Measurements from ENCODE around the gene CTSO.
A peak's percentile ranks its signal among the peaks of the same experiment; 100 is the strongest.

Gene CTSO

DNA sequence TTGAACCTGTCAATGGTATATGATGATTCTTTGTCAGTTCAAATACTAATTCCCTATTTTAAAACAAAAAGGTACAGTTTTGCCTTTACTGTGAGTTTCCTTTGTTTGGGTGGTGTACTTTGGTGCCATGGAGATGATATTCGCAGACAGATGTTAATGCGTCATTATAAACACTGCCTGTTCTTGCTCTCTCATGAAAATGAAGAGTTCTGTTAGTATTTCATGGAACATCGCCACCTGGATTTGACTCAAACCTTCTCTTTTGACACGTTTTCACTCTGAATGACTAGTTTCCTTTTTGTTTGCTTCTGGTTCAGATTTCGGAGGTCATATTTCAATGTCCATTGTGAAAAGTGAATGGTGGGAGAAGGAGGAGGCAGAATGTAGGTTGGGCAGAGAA is 6.9 kb upstream of the CTSO start:
- FAIRE-seq = no peak

DNA sequence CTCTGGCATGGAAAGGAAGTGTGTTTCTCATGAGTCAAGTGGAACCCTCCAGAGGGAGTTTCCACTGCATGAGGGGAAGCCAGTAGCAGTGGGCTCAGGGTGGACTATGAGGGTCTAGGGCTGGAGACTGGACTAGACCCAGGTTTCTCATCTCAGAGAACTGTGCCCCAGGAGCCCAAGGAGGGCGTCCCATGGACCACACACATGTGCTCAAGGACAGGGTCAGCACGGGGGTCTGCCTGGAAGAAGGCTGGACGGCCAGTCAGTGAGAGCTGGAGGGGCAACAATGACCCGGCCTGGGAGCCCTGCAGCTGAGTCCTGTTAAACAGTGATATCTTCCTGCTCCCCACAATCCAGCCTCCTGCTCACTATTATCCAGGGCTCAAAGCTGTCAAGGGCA is 5.8 kb upstream of the CTSO start:
- DNase-seq (ENCODE audit: insufficient read length, low spot score) (no peak), FAIRE-seq (no peak)
- no peak for TF ChIP-seq POLR2AphosphoS5 (IDR thresholded peaks at IDR 0.05; ENCODE audit: low read depth, low read length)
- no peak for TF ChIP-seq POLR2A (IDR thresholded peaks at IDR 0.05; ENCODE audit: low read depth, low read length)
- no peak for TF ChIP-seq PAX5 (IDR thresholded peaks at IDR 0.05; ENCODE audit: insufficient read depth, low read length, severe bottlenecking)
- TF ChIP-seq SPI1 (IDR thresholded peaks at IDR 0.05; ENCODE audit: low read depth, low read length) = no peak
- no peak for TF ChIP-seq POU2F2 (IDR thresholded peaks at IDR 0.05; ENCODE audit: low read depth, low read length)
- TF ChIP-seq TAF1 (IDR thresholded peaks at IDR 0.05; ENCODE audit: low read depth, low read length) = no peak

More for the DNA sequence above, 6.9 kb upstream of the CTSO start:
- no peak for DNase-seq (ENCODE audit: insufficient read length, low spot score)
- TF ChIP-seq POLR2A (IDR thresholded peaks at IDR 0.05; ENCODE audit: low read depth, low read length) (no peak), TAF1 (IDR thresholded peaks at IDR 0.05; ENCODE audit: low read depth, low read length) (no peak), POLR2AphosphoS5 (IDR thresholded peaks at IDR 0.05; ENCODE audit: low read depth, low read length) (no peak), POU2F2 (IDR thresholded peaks at IDR 0.05; ENCODE audit: low read depth, low read length) (no peak), PAX5 (IDR thresholded peaks at IDR 0.05; ENCODE audit: insufficient read depth, low read length, severe bottlenecking) (no peak), SPI1 (IDR thresholded peaks at IDR 0.05; ENCODE audit: low read depth, low read length) (no peak)

DNA sequence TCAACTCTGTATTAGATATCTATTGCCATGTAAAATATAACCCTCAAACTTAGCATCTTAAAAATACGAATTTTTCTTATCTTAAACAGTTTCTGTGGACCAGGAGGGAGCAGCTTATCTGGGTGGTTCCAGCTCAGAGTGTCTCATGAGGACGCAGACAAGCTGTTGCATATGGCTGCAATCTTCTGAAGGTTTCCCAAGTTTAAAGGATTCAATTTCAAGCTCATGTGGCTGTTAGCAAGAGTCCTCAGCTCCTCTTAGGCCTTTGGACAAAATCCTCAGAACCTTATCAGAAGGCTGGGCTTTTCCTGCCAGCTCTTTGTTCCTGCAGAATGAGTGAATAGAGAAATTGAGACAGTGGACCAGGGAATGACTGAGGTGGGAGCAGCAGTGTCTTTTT is 2.8 kb upstream of the CTSO start:
- TF ChIP-seq POU2F2 (IDR thresholded peaks at IDR 0.05; ENCODE audit: low read depth, low read length) (no peak), POLR2AphosphoS5 (IDR thresholded peaks at IDR 0.05; ENCODE audit: low read depth, low read length) (no peak), SPI1 (IDR thresholded peaks at IDR 0.05; ENCODE audit: low read depth, low read length) (no peak), TAF1 (IDR thresholded peaks at IDR 0.05; ENCODE audit: low read depth, low read length) (no peak), POLR2A (IDR thresholded peaks at IDR 0.05; ENCODE audit: low read depth, low read length) (no peak), PAX5 (IDR thresholded peaks at IDR 0.05; ENCODE audit: insufficient read depth, low read length, severe bottlenecking) (no peak)
- DNase-seq (ENCODE audit: insufficient read length, low spot score) (no peak), FAIRE-seq (no peak)

DNA sequence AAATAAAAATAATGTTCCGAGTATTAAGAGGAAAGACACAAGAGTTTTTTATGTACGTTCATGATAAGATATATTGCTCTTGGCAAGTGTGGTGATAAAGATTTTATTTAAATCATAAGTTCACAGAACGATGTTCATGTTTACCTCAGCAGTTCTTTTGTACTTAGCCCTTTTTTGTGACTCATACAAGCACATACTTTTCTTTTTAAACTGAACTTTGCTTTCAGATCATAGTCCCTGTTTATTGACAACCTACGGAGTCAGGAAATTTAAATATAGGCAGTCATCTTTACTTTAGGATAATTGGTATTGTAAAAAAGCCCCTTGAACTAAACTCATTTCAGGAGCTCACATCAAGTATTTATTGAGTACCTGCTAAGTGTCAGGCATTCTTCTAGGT is 1.3 kb upstream of the CTSO start:
- no peak for TF ChIP-seq SPI1 (IDR thresholded peaks at IDR 0.05; ENCODE audit: low read depth, low read length)
- no peak for TF ChIP-seq POLR2A (IDR thresholded peaks at IDR 0.05; ENCODE audit: low read depth, low read length)
- TF ChIP-seq PAX5 (IDR thresholded peaks at IDR 0.05; ENCODE audit: insufficient read depth, low read length, severe bottlenecking) = no peak
- no peak for TF ChIP-seq POLR2AphosphoS5 (IDR thresholded peaks at IDR 0.05; ENCODE audit: low read depth, low read length)
- no peak for TF ChIP-seq POU2F2 (IDR thresholded peaks at IDR 0.05; ENCODE audit: low read depth, low read length)
- no peak for TF ChIP-seq TAF1 (IDR thresholded peaks at IDR 0.05; ENCODE audit: low read depth, low read length)
- FAIRE-seq = no peak
- DNase-seq (ENCODE audit: insufficient read length, low spot score) = no peak

DNA sequence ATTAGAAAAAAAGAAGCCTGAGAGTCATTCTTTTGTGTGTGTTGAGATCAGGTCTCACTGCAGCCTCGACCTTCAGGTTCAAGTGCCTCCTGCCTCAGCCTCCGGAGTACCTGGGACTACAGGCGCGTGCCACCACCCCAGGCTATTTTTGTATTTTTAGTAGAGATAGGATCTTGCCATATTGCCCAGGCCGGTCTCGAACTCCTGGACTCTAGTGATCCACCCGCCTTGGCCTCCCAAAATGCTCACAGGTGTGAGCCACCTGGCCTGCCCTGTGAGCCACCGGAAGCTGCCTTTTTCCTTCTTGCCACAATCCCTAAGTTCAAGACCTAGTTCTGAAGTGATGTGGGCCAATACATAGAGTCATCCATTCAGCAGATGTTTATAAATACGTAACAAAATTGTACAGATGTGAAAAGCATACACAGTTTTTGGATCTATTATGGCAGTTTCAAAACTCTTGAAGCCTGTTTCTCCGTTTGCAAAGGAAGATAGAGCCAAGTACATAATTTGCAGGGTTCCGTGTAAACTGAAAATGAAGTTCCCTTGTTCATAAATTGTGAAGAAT is 536 bp upstream of the CTSO start:
- TF ChIP-seq POLR2AphosphoS5 (IDR thresholded peaks at IDR 0.05; ENCODE audit: low read depth, low read length) = no peak
- TF ChIP-seq PAX5 (IDR thresholded peaks at IDR 0.05; ENCODE audit: insufficient read depth, low read length, severe bottlenecking) = no peak
- no peak for TF ChIP-seq SPI1 (IDR thresholded peaks at IDR 0.05; ENCODE audit: low read depth, low read length)
- TF ChIP-seq POLR2A (IDR thresholded peaks at IDR 0.05; ENCODE audit: low read depth, low read length) = no peak
- no peak for TF ChIP-seq POU2F2 (IDR thresholded peaks at IDR 0.05; ENCODE audit: low read depth, low read length)
- no peak for TF ChIP-seq TAF1 (IDR thresholded peaks at IDR 0.05; ENCODE audit: low read depth, low read length)
- DNase-seq (ENCODE audit: insufficient read length, low spot score) = no peak
- peak; percentile 16 for FAIRE-seq

DNA sequence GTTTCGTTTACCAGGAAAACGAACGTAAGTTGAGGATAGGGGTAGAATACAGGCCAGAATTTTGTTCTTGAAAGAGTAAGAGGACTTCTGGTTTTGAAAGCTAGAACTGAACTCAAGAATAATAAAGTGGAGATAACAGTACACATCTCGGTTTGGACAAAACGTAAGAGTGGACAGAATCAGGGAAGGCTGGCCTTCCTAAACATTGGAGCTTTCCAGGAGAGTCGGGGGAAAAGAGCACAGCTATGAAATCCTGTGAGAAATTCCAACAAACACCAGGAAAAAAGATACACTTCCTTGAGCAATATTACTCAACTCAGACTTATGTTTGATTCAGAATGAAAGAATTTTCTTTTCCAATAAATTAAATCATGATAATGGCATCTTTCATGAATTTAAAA is 1.2 kb downstream of the CTSO start:
- TF ChIP-seq PAX5 (IDR thresholded peaks at IDR 0.05; ENCODE audit: insufficient read depth, low read length, severe bottlenecking) (no peak), TAF1 (IDR thresholded peaks at IDR 0.05; ENCODE audit: low read depth, low read length) (no peak), POLR2AphosphoS5 (IDR thresholded peaks at IDR 0.05; ENCODE audit: low read depth, low read length) (no peak), POU2F2 (IDR thresholded peaks at IDR 0.05; ENCODE audit: low read depth, low read length) (no peak), SPI1 (IDR thresholded peaks at IDR 0.05; ENCODE audit: low read depth, low read length) (no peak), POLR2A (IDR thresholded peaks at IDR 0.05; ENCODE audit: low read depth, low read length) (no peak)
- DNase-seq (ENCODE audit: insufficient read length, low spot score) = no peak
- no peak for FAIRE-seq

DNA sequence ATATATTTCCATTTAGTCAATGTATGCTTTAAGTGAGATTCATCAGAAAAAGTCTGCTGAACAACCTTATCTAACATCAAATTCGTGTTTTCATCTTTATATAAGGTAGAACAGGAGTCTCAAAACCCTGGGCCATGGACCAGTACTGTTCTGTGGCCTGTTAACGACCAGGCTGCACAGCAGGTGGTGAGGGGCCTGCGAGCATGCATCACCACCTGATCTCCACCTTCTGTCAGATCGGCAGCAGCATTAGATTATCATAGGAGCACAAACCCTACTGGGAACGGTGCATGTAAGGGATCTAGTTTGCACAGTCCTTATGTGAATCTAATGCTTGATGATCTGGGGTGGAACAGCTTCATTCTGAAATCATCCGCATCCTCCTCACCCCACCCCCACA is 3.2 kb downstream of the CTSO start:
- TF ChIP-seq POLR2A (IDR thresholded peaks at IDR 0.05; ENCODE audit: low read depth, low read length) = no peak
- TF ChIP-seq PAX5 (IDR thresholded peaks at IDR 0.05; ENCODE audit: insufficient read depth, low read length, severe bottlenecking) = no peak
- TF ChIP-seq POU2F2 (IDR thresholded peaks at IDR 0.05; ENCODE audit: low read depth, low read length) = no peak
- TF ChIP-seq SPI1 (IDR thresholded peaks at IDR 0.05; ENCODE audit: low read depth, low read length) = no peak
- no peak for TF ChIP-seq POLR2AphosphoS5 (IDR thresholded peaks at IDR 0.05; ENCODE audit: low read depth, low read length)
- TF ChIP-seq TAF1 (IDR thresholded peaks at IDR 0.05; ENCODE audit: low read depth, low read length) = no peak
- no peak for DNase-seq (ENCODE audit: insufficient read length, low spot score)
- FAIRE-seq = no peak

DNA sequence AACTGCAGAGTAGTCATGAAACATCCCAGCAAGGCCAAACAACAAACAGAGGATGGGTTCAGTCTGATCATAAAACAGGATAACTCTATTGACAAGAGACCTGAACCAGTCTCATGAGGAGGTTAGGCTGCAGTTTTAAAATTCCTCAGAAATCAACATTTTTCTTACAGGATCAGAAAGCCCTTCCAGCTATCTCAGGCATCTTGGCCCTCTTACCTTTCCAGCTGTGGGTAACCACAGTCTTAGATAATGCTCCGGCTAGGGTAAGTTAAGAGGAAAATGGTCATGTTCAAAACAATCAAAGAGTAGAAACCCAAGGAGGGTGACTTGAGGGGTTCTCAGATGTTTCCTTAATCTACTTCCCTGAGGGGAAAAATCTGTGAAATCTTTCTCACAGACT is 5.1 kb downstream of the CTSO start:
- TF ChIP-seq TAF1 (IDR thresholded peaks at IDR 0.05; ENCODE audit: low read depth, low read length) (no peak), POLR2AphosphoS5 (IDR thresholded peaks at IDR 0.05; ENCODE audit: low read depth, low read length) (no peak), PAX5 (IDR thresholded peaks at IDR 0.05; ENCODE audit: insufficient read depth, low read length, severe bottlenecking) (no peak), POU2F2 (IDR thresholded peaks at IDR 0.05; ENCODE audit: low read depth, low read length) (no peak), SPI1 (IDR thresholded peaks at IDR 0.05; ENCODE audit: low read depth, low read length) (no peak), POLR2A (IDR thresholded peaks at IDR 0.05; ENCODE audit: low read depth, low read length) (no peak)
- FAIRE-seq = no peak

DNA sequence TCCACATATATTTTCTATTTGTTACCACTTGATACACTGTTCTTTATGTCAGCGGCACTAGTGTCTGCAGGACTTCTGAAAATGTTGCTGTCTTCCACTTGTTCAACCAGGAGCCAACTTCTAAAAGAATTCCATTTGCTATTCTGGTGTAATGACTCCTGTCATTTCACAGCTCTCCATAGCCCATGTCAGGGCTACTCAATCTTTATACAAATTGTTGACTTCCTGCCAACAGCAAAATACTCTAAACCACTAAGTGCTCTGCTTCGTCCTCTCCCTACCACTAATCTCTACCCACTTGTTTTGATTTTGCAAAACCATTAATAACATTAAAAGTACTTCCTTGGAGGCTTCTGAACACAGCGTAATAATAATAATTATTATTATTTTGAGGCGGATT is 7.2 kb downstream of the CTSO start:
- FAIRE-seq (no peak), DNase-seq (ENCODE audit: insufficient read length, low spot score) (no peak)

More for the DNA sequence above, 5.1 kb downstream of the CTSO start:
- DNase-seq (ENCODE audit: insufficient read length, low spot score) = no peak

More for the DNA sequence above, 7.2 kb downstream of the CTSO start:
- TF ChIP-seq POU2F2 (IDR thresholded peaks at IDR 0.05; ENCODE audit: low read depth, low read length) (no peak), TAF1 (IDR thresholded peaks at IDR 0.05; ENCODE audit: low read depth, low read length) (no peak), SPI1 (IDR thresholded peaks at IDR 0.05; ENCODE audit: low read depth, low read length) (no peak), POLR2AphosphoS5 (IDR thresholded peaks at IDR 0.05; ENCODE audit: low read depth, low read length) (no peak), POLR2A (IDR thresholded peaks at IDR 0.05; ENCODE audit: low read depth, low read length) (no peak), PAX5 (IDR thresholded peaks at IDR 0.05; ENCODE audit: insufficient read depth, low read length, severe bottlenecking) (no peak)

Measured in GM12891 (cell line).